ENCODE results near the gene CDC34. TPM values are rescaled to one million over a fixed set of nuclear protein-coding genes. Genes with fewer than 3 reads are reported as not detected.

The CDC34 gene
- total RNA-seq, 1 donor from 2014 or later, result 111 TPM

- Mint-ChIP-seq H3K36me3 (ENCODE audit: low read depth) (peaks cover 5% of the 10 kb centered on the region), H3K27me3 (ENCODE audit: low read depth) (peaks cover 42% of the 10 kb centered on the region), H3K4me3 (no peak overlapping the region), H3K9me3 (no peaks in the 10 kb centered on the region), H3K27ac (ENCODE audit: unreplicated experiment) (no peak overlapping the region), H3K4me1 (peaks cover 8% of the 10 kb centered on the region)
- no peak for DNase-seq (ENCODE audit: low read depth, low spot score)
- no peak for TF ChIP-seq CTCF (conservative IDR thresholded peaks at IDR 0.05)
These were observed 29.9 kb upstream of the CDC34 start for GRCh38 chr19:501646-502045.

- TF ChIP-seq CTCF (conservative IDR thresholded peaks at IDR 0.05), result no peak
- DNase-seq (ENCODE audit: low read depth, low spot score), result no peak
- Mint-ChIP-seq H3K9me3 (no peaks in the 10 kb centered on the region), H3K36me3 (ENCODE audit: low read depth) (no peaks in the 10 kb centered on the region), H3K4me1 (peaks cover 21% of the 10 kb centered on the region), H3K27ac (ENCODE audit: unreplicated experiment) (no peak overlapping the region), H3K4me3 (no peak overlapping the region), H3K27me3 (ENCODE audit: low read depth) (peaks cover 27% of the 10 kb centered on the region)
These were observed 26.9 kb upstream of the CDC34 start for GRCh38 chr19:504616-505015.

- Mint-ChIP-seq H3K27me3 (ENCODE audit: low read depth) (peaks cover 16% of the 10 kb centered on the region), H3K4me1 (peaks cover 32% of the 10 kb centered on the region), H3K4me3 (peak overlapping the region; percentile 94), H3K36me3 (ENCODE audit: low read depth) (peaks cover 2% of the 10 kb centered on the region), H3K27ac (ENCODE audit: unreplicated experiment) (peak overlapping the region; percentile 99), H3K9me3 (no peaks in the 10 kb centered on the region)
- peak; percentile 94 for DNase-seq (ENCODE audit: low read depth, low spot score)
- TF ChIP-seq CTCF (conservative IDR thresholded peaks at IDR 0.05), result peak; percentile 99
These were observed 24.9 kb upstream of the CDC34 start for GRCh38 chr19:506404-507285.

- H3K27ac Mint-ChIP-seq (ENCODE audit: unreplicated experiment), result peak within 1 kb of the TSS; percentile 99
- H3K4me1 Mint-ChIP-seq, result peaks cover 29% of the 10 kb centered on the region
- H3K36me3 Mint-ChIP-seq (ENCODE audit: low read depth), result peaks cover 2% of the 10 kb centered on the region
- TF ChIP-seq CTCF (conservative IDR thresholded peaks at IDR 0.05), result no peak
- no peaks in the 10 kb centered on the region for H3K9me3 Mint-ChIP-seq
- H3K4me3 Mint-ChIP-seq, result peak within 1 kb of the TSS; percentile 94
- peak; percentile 88 for DNase-seq (ENCODE audit: low read depth, low spot score)
- peaks cover 9% of the 10 kb centered on the region for H3K27me3 Mint-ChIP-seq (ENCODE audit: low read depth)
These were observed 24.0 kb upstream of the CDC34 start, which contains the start of gene TPGS1 for GRCh38 chr19:507286-508203. TSS of gene TPGS1 (plus strand) at chr19:507497. CDS start at chr19:507507, 10 bp downstream.

Data from neural crest cell (in vitro differentiated cells).